ENCODE results near the gene PEAK1.

GRCh38 chr15:77396692-77397091, 23.2 kb downstream of the PEAK1 start:
- TF ChIP-seq ZNF24 (tag by site-specific recombination; IDR thresholded peaks at IDR 0.05) (no peak), PRDM4 (tag by site-specific recombination; IDR thresholded peaks at IDR 0.05) (no peak), CTCF (tag by site-specific recombination; IDR thresholded peaks at IDR 0.05) (no peak), ZNF76 (tag by site-specific recombination; IDR thresholded peaks at IDR 0.05; ENCODE audit: borderline replicate concordance, low read depth) (no peak), SP2 (tag by site-specific recombination; IDR thresholded peaks at IDR 0.05) (no peak), ZNF747 (tag by site-specific recombination; IDR thresholded peaks at IDR 0.05) (no peak), MYNN (tag by site-specific recombination; IDR thresholded peaks at IDR 0.05; ENCODE audit: borderline replicate concordance) (no peak), ZFP3 (tag by site-specific recombination; IDR thresholded peaks at IDR 0.05; ENCODE audit: low read depth) (no peak), ZSCAN18 (tag by site-specific recombination; IDR thresholded peaks at IDR 0.05) (no peak), ZNF155 (tag by site-specific recombination; IDR thresholded peaks at IDR 0.05) (no peak), ZNF311 (tag by site-specific recombination; IDR thresholded peaks at IDR 0.05; ENCODE audit: borderline replicate concordance) (no peak), ZSCAN16 (tag by site-specific recombination; IDR thresholded peaks at IDR 0.05) (no peak), ZNF610 (tag by site-specific recombination; IDR thresholded peaks at IDR 0.05; ENCODE audit: borderline replicate concordance) (no peak), SCRT1 (tag by site-specific recombination; IDR thresholded peaks at IDR 0.05; ENCODE audit: borderline replicate concordance) (no peak)

All from HEK293 (cell line).